GM23338 (cell line): ENCODE data around the gene WNK1. TPM values are rescaled to one million over a fixed set of nuclear protein-coding genes. Genes with fewer than 3 reads are reported as not detected.

Experiments
- ATAC-seq: fragments of 200-7000 bp; cut with Tn5 transposase; 3 replicates; pipeline ENCODE4 v1.9.1; 2020
- DNase-seq: peaks from one replicate; pipeline ENCODE4 v3.0.0-alpha.2; 2015; ENCODE audit warnings: low spot score
- H2AFZ ChIP-seq: fragments of 200-600 bp; sonication (generic); 2 replicates; pipeline ENCODE4 v1.8.0; 2016; ENCODE audit warnings: antibody characterized with exemption, mild to moderate bottlenecking, moderate library complexity
- H3F3A ChIP-seq: fragments of 200-600 bp; sonication (generic); replicated peaks from 2 replicates; pipeline ENCODE4 v1.8.0; 2017; ENCODE audit warnings: antibody characterized with exemption, mixed run types, low read depth
- H3K27ac ChIP-seq: fragments of 200-600 bp; sonication (generic); 2 replicates; pipeline ENCODE4 v1.6.1; 2016; ENCODE audit warnings: low read depth
- H3K27me3 ChIP-seq: fragments of 200-600 bp; sonication (generic); 2 replicates; pipeline ENCODE4 v1.8.0; 2016; ENCODE audit warnings: mild to moderate bottlenecking, mixed run types, moderate library complexity; ENCODE audit not compliant: insufficient read depth
- H3K36me3 ChIP-seq: fragments of 200-600 bp; sonication (generic); 2 replicates; pipeline ENCODE4 v1.8.0; 2016; ENCODE audit warnings: mild to moderate bottlenecking; ENCODE audit not compliant: insufficient read depth
- H3K4me1 ChIP-seq: fragments of 200-600 bp; sonication (generic); 2 replicates; pipeline ENCODE4 v1.8.0; 2016; ENCODE audit warnings: mild to moderate bottlenecking, moderate library complexity; ENCODE audit not compliant: insufficient read depth
- H3K4me2 ChIP-seq: fragments of 200-600 bp; sonication (generic); 2 replicates; pipeline ENCODE4 v1.7.1; 2017; ENCODE audit warnings: mixed run types
- H3K4me3 ChIP-seq: fragments of 200-600 bp; sonication (generic); 2 replicates; pipeline ENCODE4 v1.6.1; 2016; ENCODE audit warnings: mixed run types
- H3K79me2 ChIP-seq: fragments of 200-600 bp; sonication (generic); replicated peaks from 2 replicates; pipeline ENCODE4 v1.8.0; 2017; ENCODE audit warnings: mild to moderate bottlenecking; ENCODE audit not compliant: insufficient read depth
- H3K9me2 ChIP-seq: fragments of 200-600 bp; sonication (generic); 2 replicates; pipeline ENCODE4 v1.8.0; 2017; ENCODE audit not compliant: insufficient read depth
- H4K20me1 ChIP-seq: fragments of 200-600 bp; sonication (generic); replicated peaks from 2 replicates; pipeline ENCODE4 v1.8.0; 2017; ENCODE audit warnings: mild to moderate bottlenecking; ENCODE audit not compliant: insufficient read depth
- H3K27ac Mint-ChIP-seq: 2 replicates; pipeline ENCODE4 v1.8.0; 2020; ENCODE audit warnings: inconsistent platforms, mild to moderate bottlenecking, moderate library complexity, mixed read lengths
- H3K27me3 Mint-ChIP-seq: 3 replicates; pipeline ENCODE4 v1.8.0; 2022; ENCODE audit warnings: low read depth, mild to moderate bottlenecking, moderate library complexity, mixed read lengths, inconsistent platforms; ENCODE audit not compliant: insufficient read depth, poor library complexity
- H3K36me3 Mint-ChIP-seq: 3 replicates; pipeline ENCODE4 v1.8.0; 2021; ENCODE audit warnings: low read depth, mild to moderate bottlenecking, inconsistent platforms, moderate library complexity, mixed read lengths
- H3K4me1 Mint-ChIP-seq: 3 replicates; pipeline ENCODE4 v1.8.0; 2020; ENCODE audit warnings: mild to moderate bottlenecking, inconsistent platforms, mixed read lengths
- H3K4me3 Mint-ChIP-seq: 3 replicates; pipeline ENCODE4 v1.8.0; 2021; ENCODE audit warnings: moderate library complexity, mild to moderate bottlenecking, inconsistent platforms, mixed read lengths
- H3K9me3 Mint-ChIP-seq: 3 replicates; pipeline ENCODE4 v1.8.0; 2020; ENCODE audit warnings: moderate library complexity, mild to moderate bottlenecking, inconsistent platforms, mixed read lengths
- CTCF ChIP-seq, 2 experiments: fragments of 200-600 bp in 1 of 2; sonication (generic) in 1 of 2; conservative IDR thresholded peaks; 2 replicates each; pipeline versions ENCODE4 v1.5.1 to v1.6.1; 2016 to 2017; ENCODE audit warnings: antibody characterized with exemption in 2 of 2, low read depth in 2 of 2, mild to moderate bottlenecking in 2 of 2, moderate library complexity in 1 of 2
- ETS1 ChIP-seq: IDR thresholded peaks from 2 replicates; pipeline ENCODE4 v1.6.1; 2016; ENCODE audit warnings: antibody characterized with exemption
- EZH2 ChIP-seq: fragments of 200-600 bp; sonication (generic); IDR thresholded peaks from one replicate; pipeline ENCODE4 v1.8.0; 2017; ENCODE audit warnings: antibody characterized with exemption, mild to moderate bottlenecking, low read depth; ENCODE audit not compliant: unreplicated experiment
- EZH2phosphoT487 ChIP-seq: fragments of 200-600 bp; sonication (generic); IDR thresholded peaks from one replicate; pipeline ENCODE4 v1.8.1; 2018; ENCODE audit warnings: antibody characterized with exemption; ENCODE audit not compliant: unreplicated experiment
- JUNB ChIP-seq: IDR thresholded peaks from one replicate; pipeline ENCODE4 v1.6.1; 2016; ENCODE audit warnings: antibody characterized with exemption; ENCODE audit not compliant: unreplicated experiment
- NANOG ChIP-seq: IDR thresholded peaks from 2 replicates; pipeline ENCODE4 v1.6.1; 2016; ENCODE audit warnings: antibody characterized with exemption, borderline replicate concordance
- POLR2AphosphoS5 ChIP-seq: IDR thresholded peaks from 2 replicates; pipeline ENCODE4 v1.6.1; 2016; ENCODE audit warnings: antibody characterized with exemption, low read depth
- REST ChIP-seq: IDR thresholded peaks from one replicate; pipeline ENCODE4 v1.6.1; 2018; ENCODE audit warnings: antibody characterized with exemption; ENCODE audit not compliant: unreplicated experiment
- STAT1 ChIP-seq: IDR thresholded peaks from one replicate; pipeline ENCODE4 v1.6.1; 2016; ENCODE audit warnings: antibody characterized with exemption; ENCODE audit not compliant: unreplicated experiment
- ZNF114 ChIP-seq: fragments of 250-450 bp; sonication (Bioruptor Pico); IDR thresholded peaks from 2 replicates; pipeline ENCODE4 v1.5.0; 2020; ENCODE audit warnings: mild to moderate bottlenecking, moderate library complexity
- ZNF331 ChIP-seq: fragments of 250-450 bp; sonication (Bioruptor Pico); IDR thresholded peaks from 2 replicates; pipeline ENCODE4 v1.5.0; 2020; ENCODE audit warnings: low read depth, mild to moderate bottlenecking, moderate library complexity
- polyA plus RNA-seq: library from polyadenylated mRNA; unstranded; fragments of >200 nt; fragmentation: Nextera tagmentation; extraction: Ambion mirVana; gene quantifications from 2 replicates; pipeline ENCODE4 v1.2.1, GENCODE V29; 2016
- total RNA-seq: library from RNA; depleted of rRNA; stranded (reverse); fragments of >200 nt; shearing (Covaris generic); gene quantifications from 2 replicates; pipeline ENCODE4 v1.2.3, GENCODE V29; 2014

Gene WNK1
- total and polyA plus RNA-seq, 2 experiments from 2014 or later, result 86.8 to 114 TPM

- Histone ChIP-seq H3K9me2 (no peaks in the 10 kb centered on the region), H3K36me3 (peaks cover 16% of the 10 kb centered on the region; the same call in 1 of the 2 replicates), H3K4me1 (no peaks in the 10 kb centered on the region), H3K79me2 (peaks cover 24% of the 10 kb centered on the region), H2AFZ (no peak overlapping the region), H3K27ac (no peak overlapping the region), H3K4me3 (no peak overlapping the region), H3K27me3 (no peaks in the 10 kb centered on the region), H4K20me1 (peaks cover 16% of the 10 kb centered on the region; the same call in 1 of the 2 replicates), H3K4me2 (no peak overlapping the region), H3F3A (no peaks in the 10 kb centered on the region)
- TF ChIP-seq POLR2AphosphoS5 (no peak), ZNF331 (no peak), STAT1 (no peak), JUNB (no peak), EZH2 (no peak)
- H3K27ac Mint-ChIP-seq, result no peak overlapping the region
- DNase-seq (no peak), ATAC-seq (no peak)
- H3K9me3 Mint-ChIP-seq, result no peaks in the 10 kb centered on the region
- no peaks in the 10 kb centered on the region for H3K27me3 Mint-ChIP-seq
- no peak overlapping the region for H3K4me3 Mint-ChIP-seq
- peaks cover 26% of the 10 kb centered on the region for H3K36me3 Mint-ChIP-seq
- H3K4me1 Mint-ChIP-seq, result no peaks in the 10 kb centered on the region
Measured at GRCh38 chr12:828726-829395, 76.5 kb downstream of the WNK1 start.

GRCh38 chr12:830111-830867, 77.9 kb downstream of the WNK1 start:
- Mint-ChIP-seq H3K4me1 (no peaks in the 10 kb centered on the region), H3K9me3 (no peaks in the 10 kb centered on the region), H3K36me3 (peaks cover 29% of the 10 kb centered on the region), H3K27me3 (peaks cover 2% of the 10 kb centered on the region), H3K27ac (no peak overlapping the region), H3K4me3 (no peak overlapping the region)
- Histone ChIP-seq H3K4me2 (no peak overlapping the region), H3K36me3 (peaks cover 20% of the 10 kb centered on the region; the same call in 1 of the 2 replicates), H3K9me2 (no peaks in the 10 kb centered on the region), H3K79me2 (peaks cover 10% of the 10 kb centered on the region), H3K4me1 (no peaks in the 10 kb centered on the region), H3K4me3 (no peak overlapping the region), H3K27me3 (no peaks in the 10 kb centered on the region), H4K20me1 (peaks cover 13% of the 10 kb centered on the region; the same call in 1 of the 2 replicates), H2AFZ (no peak overlapping the region), H3K27ac (no peak overlapping the region), H3F3A (no peaks in the 10 kb centered on the region)
- DNase-seq (no peak), ATAC-seq (no peak)
- TF ChIP-seq STAT1 (no peak), ZNF114 (CRISPR knock-in tag) (no peak), POLR2AphosphoS5 (no peak), ETS1 (no peak), REST (no peak), NANOG (no peak), CTCF (conservative IDR thresholded peaks at IDR 0.05; ENCODE audit: low read depth in 2 of 2) (no peak), EZH2 (no peak), EZH2phosphoT487 (no peak), ZNF331 (no peak)
